Subcutaneous abdominal adipose tissue (tissue), 5 donors: ENCODE data around the gene KIT.

Source experiments
- H3K27ac ChIP-seq: one replicate; pipeline ENCODE4 v1.7.0; 2013; ENCODE audit warnings: low read depth, mild to moderate bottlenecking, inconsistent platforms, low read length, moderate library complexity
- H3K27me3 ChIP-seq, 5 donors: one replicate each; pipeline ENCODE4 v1.7.0; 2013; ENCODE audit warnings: low read length in 5 of 5, inconsistent platforms in 1 of 5; ENCODE audit not compliant: control insufficient read depth in 5 of 5, insufficient read depth in 4 of 5
- H3K36me3 ChIP-seq, 5 donors: one replicate each; pipeline ENCODE4 v1.7.0; 2013; ENCODE audit warnings: low read length in 5 of 5; ENCODE audit not compliant: control insufficient read depth in 5 of 5, insufficient read depth in 5 of 5
- H3K4me1 ChIP-seq, 5 donors: one replicate each; pipeline ENCODE4 v1.7.0; 2013; ENCODE audit warnings: low read length in 5 of 5, mild to moderate bottlenecking in 3 of 5, moderate library complexity in 1 of 5; ENCODE audit not compliant: control insufficient read depth in 5 of 5, insufficient read depth in 5 of 5
- H3K4me3 ChIP-seq, 5 donors: one replicate each; pipeline ENCODE4 v1.7.0; 2013; ENCODE audit warnings: low read length in 5 of 5, low read depth in 1 of 5
- H3K9ac ChIP-seq, 5 donors: one replicate each; pipeline ENCODE4 v1.7.0; 2013; ENCODE audit warnings: low read length in 5 of 5, mild to moderate bottlenecking in 4 of 5, moderate library complexity in 3 of 5
- H3K9me3 ChIP-seq, 5 donors: one replicate each; pipeline ENCODE4 v1.7.0; 2013; ENCODE audit warnings: low read length in 5 of 5; ENCODE audit not compliant: control insufficient read depth in 5 of 5
- donor health status: healthy.
- donor health status: healthy.
- donor health status: healthy.
- donor health status: healthy.
- donor health status: healthy.

KIT gene

DNA sequence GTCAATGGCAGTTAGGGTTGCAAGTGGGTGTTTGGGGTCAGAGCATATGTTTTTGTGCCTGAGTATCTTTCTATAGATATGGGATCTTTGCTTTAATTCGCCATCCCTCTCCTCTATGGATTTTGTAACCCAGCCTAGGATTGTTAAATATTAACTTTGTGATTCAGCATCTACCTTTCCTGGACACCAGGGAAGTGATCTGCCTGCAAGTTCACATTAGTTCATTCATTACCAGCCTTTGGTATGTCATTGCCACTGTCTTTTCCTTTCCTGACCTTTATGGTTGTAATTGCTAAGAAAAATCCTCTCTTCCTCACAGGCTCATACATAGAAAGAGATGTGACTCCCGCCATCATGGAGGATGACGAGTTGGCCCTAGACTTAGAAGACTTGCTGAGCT lies 73.8 kb downstream of the KIT start:
- no peak overlapping the region for H3K9ac ChIP-seq
- H3K27me3 ChIP-seq, result no peaks in the 10 kb centered on the region
- no peaks in the 10 kb centered on the region for H3K9me3 ChIP-seq
- peaks cover 0 to 6% (median 0%) of the 10 kb centered on the region in 5 donors for H3K36me3 ChIP-seq
- H3K4me3 ChIP-seq, result no peak overlapping the region
- H3K4me1 ChIP-seq, result no peaks in the 10 kb centered on the region
- no peak overlapping the region for H3K27ac ChIP-seq

DNA sequence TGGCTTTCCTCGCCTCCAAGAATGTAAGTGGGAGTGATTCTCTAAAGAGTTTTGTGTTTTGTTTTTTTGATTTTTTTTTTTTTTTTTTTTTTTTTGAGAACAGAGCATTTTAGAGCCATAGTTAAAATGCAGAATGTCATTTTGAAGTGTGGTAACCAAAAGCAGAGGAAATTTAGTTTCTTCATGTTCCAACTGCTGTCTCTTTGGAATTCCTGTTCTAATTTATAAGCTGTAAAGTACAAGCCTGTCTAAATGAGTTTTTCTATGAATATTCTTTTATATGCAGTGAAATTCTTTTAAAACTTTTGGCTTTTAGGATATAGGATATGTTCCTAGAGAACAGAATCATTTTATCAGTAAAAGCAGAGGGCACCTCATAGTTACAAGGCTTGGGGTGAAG lies 74.2 kb downstream of the KIT start:
- Histone ChIP-seq H3K9ac (no peak overlapping the region), H3K27me3 (no peaks in the 10 kb centered on the region), H3K4me1 (no peaks in the 10 kb centered on the region), H3K36me3 (peaks cover 0 to 6% (median 0%) of the 10 kb centered on the region in 5 donors), H3K4me3 (no peak overlapping the region), H3K9me3 (no peaks in the 10 kb centered on the region), H3K27ac (no peak overlapping the region)

DNA sequence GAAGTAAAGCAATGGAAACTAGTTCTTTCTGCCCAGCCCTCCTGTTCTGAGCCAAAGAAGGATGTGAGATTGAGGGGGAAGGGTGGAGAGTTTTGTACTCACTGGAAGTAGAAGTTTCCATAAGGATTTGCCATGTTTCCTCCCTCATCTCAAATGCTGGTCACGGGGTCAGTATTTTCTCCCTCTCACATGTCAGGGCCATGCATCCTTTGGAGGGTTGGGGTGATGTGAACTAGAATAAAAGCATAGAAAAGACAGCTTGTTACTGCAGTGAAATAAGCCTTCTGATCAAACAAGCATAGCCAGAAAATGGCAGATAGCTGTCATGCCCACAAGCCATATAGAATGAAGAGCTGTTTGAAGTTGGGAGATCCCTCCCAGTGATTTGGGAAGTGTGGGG lies 79.7 kb downstream of the KIT start:
- H3K9me3 ChIP-seq, result no peaks in the 10 kb centered on the region
- no peaks in the 10 kb centered on the region for H3K4me1 ChIP-seq
- no peak overlapping the region for H3K9ac ChIP-seq
- H3K27ac ChIP-seq, result no peak overlapping the region
- peaks cover 0 to 3% (median 0%) of the 10 kb centered on the region in 5 donors for H3K36me3 ChIP-seq
- H3K27me3 ChIP-seq, result no peaks in the 10 kb centered on the region
- no peak overlapping the region for H3K4me3 ChIP-seq

DNA sequence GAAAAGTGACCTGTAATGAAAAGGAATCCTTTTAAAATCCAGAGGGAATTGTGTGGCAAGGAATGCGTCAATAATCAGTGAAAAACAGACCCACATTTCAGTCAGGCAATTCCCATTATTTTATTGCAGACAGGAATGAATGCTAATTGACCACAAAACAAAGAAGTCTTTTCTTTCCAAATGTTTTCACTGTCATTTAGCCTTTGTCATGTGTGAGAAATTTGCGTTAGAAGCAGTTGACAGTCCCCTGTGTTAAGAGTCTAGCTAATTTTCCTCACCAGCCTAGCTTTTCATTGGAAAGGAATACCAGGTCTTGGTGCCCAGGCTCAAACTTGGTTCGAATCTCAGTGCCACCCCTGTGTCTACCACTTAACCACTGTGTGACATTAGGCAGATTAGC lies 83.4 kb downstream of the KIT start:
- Histone ChIP-seq H3K4me3 (no peak overlapping the region), H3K27me3 (no peaks in the 10 kb centered on the region), H3K4me1 (no peaks in the 10 kb centered on the region), H3K27ac (no peak overlapping the region), H3K36me3 (peaks cover 0 to 3% (median 0%) of the 10 kb centered on the region in 5 donors), H3K9me3 (peaks cover 0 to 4% (median 0%) of the 10 kb centered on the region in 5 donors), H3K9ac (no peak overlapping the region)

DNA sequence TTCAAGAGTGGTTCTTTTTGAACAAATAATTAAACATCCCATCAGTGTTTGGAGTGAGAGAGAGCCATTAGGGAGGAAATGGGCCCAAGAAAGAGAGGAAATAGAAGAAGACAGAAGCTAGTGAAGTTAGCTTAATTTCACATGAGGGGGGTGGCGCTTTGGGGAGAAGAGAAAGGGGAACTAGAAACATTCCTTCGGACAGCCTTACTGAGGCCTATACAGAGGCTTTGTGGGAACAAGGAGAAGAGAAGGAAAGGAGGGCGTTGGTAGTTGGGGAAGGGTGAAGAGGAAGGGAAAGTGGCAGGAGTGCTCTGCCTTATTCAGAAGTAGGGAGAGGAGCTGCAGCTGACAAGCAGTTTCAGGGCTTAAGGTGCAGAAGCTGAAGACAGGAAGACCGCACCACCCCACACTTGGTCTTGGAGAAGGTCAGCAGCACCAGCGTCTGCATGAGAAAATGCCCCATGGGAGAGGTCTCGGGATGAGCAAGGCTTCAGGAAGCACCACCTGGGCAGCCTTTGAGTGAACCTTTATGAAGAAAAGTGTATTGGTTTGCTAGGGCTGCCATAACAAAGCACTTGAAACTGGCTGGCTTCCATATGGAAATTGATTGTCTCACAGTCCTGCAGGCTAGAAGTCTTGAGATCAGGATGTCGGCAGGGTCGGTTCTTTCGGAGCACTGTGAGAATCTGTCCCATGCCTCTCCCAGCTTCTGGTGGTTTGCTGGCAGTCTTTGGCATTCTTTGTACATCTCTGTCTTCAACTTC lies 85.1 kb downstream of the KIT start:
- Histone ChIP-seq H3K9ac (no peak overlapping the region), H3K9me3 (peaks cover 0 to 4% (median 3%) of the 10 kb centered on the region in 5 donors), H3K36me3 (no peaks in the 10 kb centered on the region), H3K27ac (no peak overlapping the region), H3K4me1 (no peaks in the 10 kb centered on the region), H3K27me3 (no peaks in the 10 kb centered on the region), H3K4me3 (no peak overlapping the region)

DNA sequence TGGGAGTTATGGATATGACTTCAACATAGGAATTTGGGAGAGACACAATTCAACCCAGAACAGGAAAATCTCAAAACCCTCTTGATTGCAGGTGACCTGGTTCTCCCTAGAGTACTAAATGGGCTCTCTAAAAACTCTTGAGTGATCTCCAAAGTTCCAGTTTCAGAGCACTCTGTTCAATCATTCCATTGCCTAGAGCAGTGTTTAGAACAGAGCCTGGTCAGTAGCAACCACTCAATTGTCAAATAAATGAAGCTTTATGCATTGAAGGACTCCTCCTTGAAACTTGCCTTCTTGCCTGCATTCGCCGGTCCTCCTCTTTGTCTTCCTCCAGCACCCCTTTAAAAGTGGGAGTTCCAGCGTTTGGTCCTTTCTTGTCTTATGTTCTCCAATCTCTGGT lies 85.8 kb downstream of the KIT start:
- no peaks in the 10 kb centered on the region for H3K4me1 ChIP-seq

DNA sequence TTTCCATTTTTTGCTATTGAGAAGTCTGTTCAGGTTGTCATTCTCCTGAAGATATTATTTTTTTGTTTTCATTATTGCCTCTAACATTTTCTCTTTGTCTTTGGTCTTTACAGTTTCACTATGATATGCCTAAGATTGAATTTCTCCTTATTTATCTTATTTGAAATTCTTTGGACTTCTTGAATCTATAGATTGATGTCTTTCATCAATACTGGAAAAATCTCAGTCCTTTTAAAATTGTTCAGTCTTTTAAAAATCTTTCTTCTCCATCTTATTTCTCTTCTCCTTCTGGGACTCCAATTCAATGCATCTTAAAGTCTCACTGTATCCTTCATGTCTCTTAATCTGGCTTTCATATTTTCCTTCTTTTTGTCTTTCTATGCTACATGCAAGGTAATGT lies 86.7 kb downstream of the KIT start:
- Histone ChIP-seq H3K4me1 (no peaks in the 10 kb centered on the region), H3K9me3 (peaks cover 0 to 4% (median 3%) of the 10 kb centered on the region in 5 donors), H3K27ac (no peak overlapping the region), H3K36me3 (no peaks in the 10 kb centered on the region), H3K4me3 (no peak overlapping the region), H3K9ac (no peak overlapping the region), H3K27me3 (no peaks in the 10 kb centered on the region)

More for the DNA sequence above, 85.8 kb downstream of the KIT start:
- Histone ChIP-seq H3K9me3 (peaks cover 0 to 4% (median 3%) of the 10 kb centered on the region in 5 donors), H3K27ac (no peak overlapping the region), H3K27me3 (no peaks in the 10 kb centered on the region), H3K4me3 (no peak overlapping the region), H3K9ac (no peak overlapping the region), H3K36me3 (no peaks in the 10 kb centered on the region)

DNA sequence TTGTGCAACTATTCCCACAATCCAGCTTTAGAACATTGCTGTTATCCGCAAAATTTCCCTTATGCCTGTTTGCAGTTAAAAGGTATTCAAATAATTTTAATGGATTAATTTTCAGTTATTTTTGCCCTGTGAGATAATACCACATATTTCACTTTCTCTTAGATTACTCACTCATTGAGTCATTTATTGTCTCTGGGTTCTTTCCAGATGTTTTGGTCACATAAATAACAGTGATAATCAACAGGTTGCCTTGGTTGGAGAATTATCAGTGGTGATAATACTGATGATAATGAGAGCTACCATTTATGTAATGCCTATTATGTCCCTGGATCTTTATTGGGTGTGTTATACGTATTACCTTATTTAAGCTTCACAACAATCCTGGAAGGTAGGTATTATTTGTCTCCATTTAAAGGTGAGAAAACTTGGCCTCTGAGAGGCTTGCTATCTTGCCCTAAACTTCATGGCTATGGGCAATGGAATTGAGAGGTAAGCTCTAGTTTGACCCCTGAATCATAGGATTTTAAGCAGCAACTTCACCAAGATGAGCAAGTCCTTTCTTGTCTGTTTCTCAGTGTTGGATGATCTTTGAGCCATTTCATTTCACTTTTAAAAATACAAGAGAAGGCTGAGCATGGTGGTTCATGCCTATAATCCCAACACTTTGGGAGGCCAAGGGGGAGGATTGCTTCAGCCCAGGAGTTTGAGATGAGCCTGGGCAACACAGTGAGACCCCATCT lies 87.4 kb downstream of the KIT start:
- Histone ChIP-seq H3K27me3 (no peaks in the 10 kb centered on the region), H3K36me3 (no peaks in the 10 kb centered on the region), H3K27ac (no peak overlapping the region), H3K9ac (no peak overlapping the region), H3K4me1 (no peaks in the 10 kb centered on the region), H3K9me3 (peaks cover 0 to 4% (median 3%) of the 10 kb centered on the region in 5 donors), H3K4me3 (no peak overlapping the region)

DNA sequence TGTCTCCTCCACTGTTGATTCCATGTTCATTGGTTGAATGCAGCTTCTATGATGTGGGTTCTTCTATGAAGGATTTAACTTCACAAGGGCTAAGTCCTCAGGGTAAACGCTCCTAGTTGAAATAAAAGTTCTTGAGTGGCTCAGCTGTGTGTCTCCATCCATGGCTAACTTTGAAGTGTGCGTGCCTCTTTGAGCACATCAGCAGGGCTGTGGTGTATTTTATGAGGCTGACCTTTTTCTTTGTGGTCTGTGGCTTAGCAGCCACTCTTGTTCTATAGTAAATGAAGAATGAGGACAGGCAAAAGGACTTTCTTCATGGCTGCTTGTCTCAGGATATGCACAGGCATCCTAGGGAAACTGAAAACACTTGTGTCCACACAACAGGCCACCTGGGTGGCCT lies 88.5 kb downstream of the KIT start:
- no peaks in the 10 kb centered on the region for H3K36me3 ChIP-seq
- H3K4me3 ChIP-seq, result no peak overlapping the region
- peaks cover 0 to 4% (median 3%) of the 10 kb centered on the region in 5 donors for H3K9me3 ChIP-seq
- no peak overlapping the region for H3K9ac ChIP-seq
- no peak overlapping the region for H3K27ac ChIP-seq
- H3K27me3 ChIP-seq, result no peaks in the 10 kb centered on the region
- no peaks in the 10 kb centered on the region for H3K4me1 ChIP-seq

DNA sequence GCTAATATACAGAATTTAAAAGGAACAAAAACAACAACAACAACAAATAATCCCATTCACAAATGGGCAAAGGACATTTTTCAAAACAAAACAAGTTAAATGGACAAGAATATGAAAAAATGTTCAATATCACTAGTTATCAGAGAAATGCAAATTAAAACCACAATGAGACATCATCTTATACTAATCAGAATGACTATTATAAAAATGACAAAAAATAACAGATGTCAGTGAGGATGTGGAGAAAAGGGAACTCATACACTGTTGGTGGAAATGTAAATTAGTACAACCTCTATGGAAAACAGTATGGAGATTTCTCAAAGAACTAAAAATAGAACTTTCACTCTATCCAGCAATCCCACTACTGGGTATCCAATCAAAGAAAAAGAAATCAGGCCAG lies 92.6 kb downstream of the KIT start:
- no peak overlapping the region for H3K27ac ChIP-seq
- no peak overlapping the region for H3K4me3 ChIP-seq
- H3K36me3 ChIP-seq, result no peaks in the 10 kb centered on the region
- H3K9ac ChIP-seq, result no peak overlapping the region
- peaks cover 0 to 3% (median 0%) of the 10 kb centered on the region in 5 donors for H3K9me3 ChIP-seq
- no peaks in the 10 kb centered on the region for H3K27me3 ChIP-seq
- H3K4me1 ChIP-seq, result peaks cover 0 to 3% (median 0%) of the 10 kb centered on the region in 5 donors
